K562 (cell line): ENCODE results near the gene SLC45A3. TPM values are rescaled to one million over a fixed set of nuclear protein-coding genes. Genes with fewer than 3 reads are reported as not detected.

Experiments
- ATAC-seq: fragments of 200-7000 bp; cut with Tn5 transposase; 3 replicates; pipeline ENCODE4 v1.9.1; 2020; ENCODE audit warnings: moderate library complexity
- BruUV-seq: library from RNA; stranded (reverse); fragments of 400-500 nt; replicated peaks from 2 replicates; lab custom pipeline; 2021; lab: Mats Ljungman, UMichigan
- CTCF ChIA-PET: fragments of 300-600 bp; formaldehyde crosslinking; extraction: SDS; loops from one replicate; lab custom pipeline; 2021; ENCODE audit warnings: low intra/inter-chr PET ratio; lab: Yijun Ruan, JAX
- POLR2A ChIA-PET: fragments of 300-600, 350-650 bp; sonication (Branson Sonifier 250); formaldehyde crosslinking; extraction: SDS; loops from one replicate; lab custom pipeline; 2021; ENCODE audit warnings: antibody characterized with exemption, inconsistent platforms; lab: Yijun Ruan, JAX
- DNase-seq, 4 experiments: peaks; one replicate each; pipeline versions ENCODE4 v3.0.0 to v3.0.0-alpha.2; 2011 to 2018; ENCODE audit warnings: low spot score in 3 of 4, mixed read lengths in 3 of 4; ENCODE audit errors: extremely low read depth in 1 of 4
- FAIRE-seq: peaks from 2 replicates; lab custom pipeline; 2011; peaks lifted over from hg19 to GRCh38; lab: Jason Lieb, UNC
- H2AFZ ChIP-seq: 2 replicates; pipeline ENCODE4 v1.6.0; 2011; ENCODE audit warnings: low read depth, low read length, control low read depth, inconsistent platforms
- H3K27ac ChIP-seq: fragments of 200-600 bp; 3 replicates; pipeline ENCODE4 v1.8.0; 2011; ENCODE audit warnings: low read depth, mild to moderate bottlenecking, control low read depth, inconsistent platforms, low read length, moderate library complexity, mixed read lengths; ENCODE audit errors: extremely low read depth
- H3K27me3 ChIP-seq, 2 experiments: fragments of 300-600 bp in 1 of 2; 2 replicates in 1 of 2; 3 replicates in 1 of 2; pipeline versions ENCODE4 v1.6.0 to v1.8.0; 2011; ENCODE audit warnings: inconsistent platforms in 2 of 2, low read length in 2 of 2, mild to moderate bottlenecking in 1 of 2, mixed read lengths in 1 of 2, moderate library complexity in 1 of 2; ENCODE audit not compliant: control insufficient read depth in 2 of 2, insufficient read depth in 2 of 2
- H3K36me3 ChIP-seq: fragments of 300-600 bp; 3 replicates; pipeline ENCODE4 v1.8.0; 2011; ENCODE audit warnings: mild to moderate bottlenecking, low read length, inconsistent platforms; ENCODE audit not compliant: control insufficient read depth, insufficient read depth
- H3K4me1 ChIP-seq, 2 experiments: fragments of 200-600 bp in 1 of 2; replicated peaks in 1 of 2; 2 replicates in 1 of 2; 3 replicates in 1 of 2; pipeline versions ENCODE4 v1.5.1 to v1.8.0; 2011; ENCODE audit warnings: inconsistent platforms in 2 of 2, low read length in 2 of 2, mild to moderate bottlenecking in 1 of 2, mixed read lengths in 1 of 2, moderate library complexity in 1 of 2; ENCODE audit not compliant: control insufficient read depth in 2 of 2, insufficient read depth in 2 of 2
- H3K4me2 ChIP-seq: 2 replicates; pipeline ENCODE4 v1.6.1; 2011; ENCODE audit warnings: low read length, control low read depth, inconsistent platforms, mixed read lengths; ENCODE audit not compliant: insufficient read depth
- H3K4me3 ChIP-seq: fragments of 200-600 bp; sonication (generic), shearing (Covaris generic); 2 replicates; pipeline ENCODE4 v1.5.1; 2016; ENCODE audit warnings: control low read depth, inconsistent platforms
- H3K79me2 ChIP-seq: fragments of 200-600 bp; 3 replicates; pipeline ENCODE4 v1.8.0; 2011; ENCODE audit warnings: low read length, inconsistent platforms; ENCODE audit not compliant: control insufficient read depth, insufficient read depth
- H3K9ac ChIP-seq, 2 experiments: 2 replicates each; pipeline versions ENCODE4 v1.6.0 to v1.6.1; 2011; ENCODE audit warnings: low read depth in 2 of 2, low read length in 2 of 2, control low read depth in 1 of 2, inconsistent platforms in 1 of 2, mild to moderate bottlenecking in 1 of 2, mixed read lengths in 1 of 2; ENCODE audit not compliant: insufficient read depth in 1 of 2
- H3K9me1 ChIP-seq: one replicate; pipeline ENCODE4 v1.6.0; 2011; ENCODE audit warnings: inconsistent platforms, mild to moderate bottlenecking, low read length, moderate library complexity; ENCODE audit not compliant: control insufficient read depth, insufficient read depth
- H3K9me3 ChIP-seq: replicated peaks from 2 replicates; pipeline ENCODE4 v1.5.1; 2011; ENCODE audit warnings: low read depth, low read length, inconsistent platforms; ENCODE audit not compliant: control insufficient read depth, insufficient read depth
- H4K20me1 ChIP-seq: replicated peaks from 2 replicates; pipeline ENCODE4 v1.6.1; 2011; ENCODE audit warnings: low read length, inconsistent platforms, mixed read lengths; ENCODE audit not compliant: control insufficient read depth, insufficient read depth
- BRD9 ChIP-seq: fragments of 450-650 bp; IDR thresholded peaks from 2 replicates; pipeline ENCODE4 v1.6.1; 2018; ENCODE audit warnings: low read depth; ENCODE audit not compliant: partially characterized antibody
- CTBP1 ChIP-seq: fragments of 450-650 bp; IDR thresholded peaks from 2 replicates; pipeline ENCODE4 v1.6.1; 2016; ENCODE audit warnings: borderline replicate concordance
- DLX4 ChIP-seq: fragments of 250-450 bp; sonication (Bioruptor Pico); IDR thresholded peaks from 2 replicates; pipeline ENCODE4 v1.6.1; 2021; ENCODE audit warnings: mild to moderate bottlenecking
- MTA2 ChIP-seq: fragments of 450-650 bp; IDR thresholded peaks from 2 replicates; pipeline ENCODE4 v1.6.1; 2016; ENCODE audit warnings: low read depth
- POLR2AphosphoS5 ChIP-seq: IDR thresholded peaks from 2 replicates; pipeline ENCODE4 v1.6.1; 2011; ENCODE audit warnings: mild to moderate bottlenecking, low read depth, low read length, moderate library complexity; ENCODE audit not compliant: control insufficient read depth, insufficient read depth
- SPI1 ChIP-seq: IDR thresholded peaks from 2 replicates; pipeline ENCODE4 v1.6.1; 2011; ENCODE audit warnings: low read depth, low read length, control low read depth, borderline replicate concordance
- ZNF253 ChIP-seq: fragments of 250-450 bp; sonication (Bioruptor Pico); conservative IDR thresholded peaks from 2 replicates; pipeline ENCODE4 v1.6.1; 2021; ENCODE audit warnings: mild to moderate bottlenecking
- ZNF41 ChIP-seq: fragments of 250-450 bp; sonication (Bioruptor Pico); conservative IDR thresholded peaks from 2 replicates; pipeline ENCODE4 v1.4.0; 2020; ENCODE audit warnings: mild to moderate bottlenecking
- WGBS: fragments of 100-300 bp; shearing (Covaris generic); methylation state at CpG from one replicate; pipeline ENCODE4 v1.1.6; 2016; ENCODE audit warnings: low coverage, mixed read lengths; ENCODE audit not compliant: insufficient coverage; ENCODE audit errors: missing lambda C conversion rate; 5-methylcytosine and 5-hydroxymethylcytosine counted together
- in situ Hi-C: fragments of 300-500 bp; cut with MboI; formaldehyde crosslinking; loops from 4 replicates; pipeline ENCODE4 v1.15.0; 2018; ENCODE audit warnings: inconsistent platforms, mixed read lengths
- intact Hi-C: fragments of 100-400 bp; cut with micrococcal nuclease; formaldehyde crosslinking; loops from 2 replicates; pipeline ENCODE4 v1.14.2; 2022
- polyA plus RNA-seq, 8 experiments: library from polyadenylated mRNA; depleted of rRNA in 4 of 8; stranded (reverse) in 5 of 8; unstranded in 3 of 8; fragments of >200 nt; fragmentation: Nextera tagmentation in 2 of 8; fragmentation: Illumina TruSeq in 1 of 8; extraction: Ambion mirVana in 2 of 8; extraction: Trizol in 1 of 8; gene quantifications; 2 replicates each; pipeline versions ENCODE4 v1.2.1 to v1.2.3, GENCODE V29; 2011 to 2014; ENCODE audit warnings: inconsistent platforms in 1 of 8, missing spikeins in 1 of 8
- total RNA-seq, 7 experiments: library from RNA; depleted of rRNA in 6 of 7; stranded (reverse); fragments of >200 nt in 6 of 7; fragmentation: Illumina TruSeq in 2 of 7; extraction: Trizol in 2 of 7; gene quantifications; 2 replicates each; pipeline versions ENCODE4 v1.2.1 to v1.2.3, GENCODE V29; 2011 to 2021; ENCODE audit warnings: low replicate concordance in 1 of 7

SLC45A3 gene
- total and polyA plus RNA-seq, 9 of the 15 experiments (the other 6 are each of a cell fraction or from before 2014, with no cell fraction given) = 0.06 to 3.3 (median 1.3) TPM

DNA sequence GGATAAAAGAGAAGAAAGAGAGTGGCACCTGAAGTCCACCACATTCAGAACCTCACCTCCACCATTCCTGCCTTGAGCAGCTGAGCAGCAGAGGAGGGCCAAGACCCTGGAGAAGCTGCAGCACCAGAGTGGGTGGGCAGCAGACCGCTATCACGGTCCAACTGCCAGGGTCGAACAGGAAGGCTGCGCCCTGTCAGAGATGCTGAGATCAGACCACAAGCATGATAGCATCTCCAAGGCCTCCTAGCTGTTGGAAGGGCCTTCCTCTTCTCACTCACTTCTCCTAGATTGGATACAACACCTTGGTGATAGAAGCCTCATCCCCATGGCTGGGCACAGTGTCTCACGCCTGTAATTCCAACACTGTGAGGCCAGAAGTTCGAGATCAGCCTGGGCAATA is 12.1 kb upstream of the SLC45A3 start:
- intact Hi-C loops = no loop called here
- Histone ChIP-seq H3K9me3 (no peaks in the 10 kb centered on the region), H3K4me3 (no peak overlapping the region), H3K4me2 (no peak overlapping the region), H4K20me1 (no peaks in the 10 kb centered on the region), H3K4me1 (peaks cover 4 to 6% of the 10 kb centered on the region in 2 experiments; a peak in 3 of 5 replicates), H2AFZ (no peak overlapping the region), H3K9ac (no peak overlapping the region), H3K79me2 (no peaks in the 10 kb centered on the region), H3K27ac (no peak overlapping the region), H3K36me3 (no peaks in the 10 kb centered on the region), H3K27me3 (peaks cover 15 to 20% of the 10 kb centered on the region in 2 experiments; a peak in 4 of 5 replicates), H3K9me1 (no peaks in the 10 kb centered on the region)
- POLR2A ChIA-PET = interaction anchor here (0.7 to 1.1 kb wide), 3 partner anchors 11 to 993 kb away, joined by 3 read pairs; no protein-coding TSS in a partner anchor
- DNase-seq (no peak), FAIRE-seq (no peak), ATAC-seq (no peak)
- 14% methylated on average over 6 of the region's 6 CpGs for WGBS
- no peak for TF ChIP-seq ZNF253
- no peak for TF ChIP-seq DLX4 (CRISPR knock-in tag)
- no peak for TF ChIP-seq BRD9
- no peak for TF ChIP-seq ZNF41 (CRISPR knock-in tag)
- TF ChIP-seq MTA2 = no peak
- TF ChIP-seq POLR2AphosphoS5 = no peak
- peak; percentile 43; the same call in 1 of the 2 replicates for TF ChIP-seq CTBP1
- TF ChIP-seq SPI1 = peak; percentile 19; the same call in 1 of the 2 replicates
- BruUV-seq = no TSS peak
- in situ Hi-C loops = no loop called here
- CTCF ChIA-PET = no interaction called here
